ENCODE measurements around the gene GALNS. TPM values are rescaled to one million over a fixed set of nuclear protein-coding genes. Genes with fewer than 3 reads are reported as not detected.

The GALNS gene
- total and polyA plus RNA-seq, 4 donors, result 6.8 to 20.6 (median 10.8) TPM

GRCh38 chr16:88855176-88855575 is 1.6 kb downstream of the GALNS start (continued):
- TF ChIP-seq REST (IDR thresholded peaks at IDR 0.05) (no peak), EGR1 (IDR thresholded peaks at IDR 0.05; ENCODE audit: low read depth in 2 of 2) (no peak), MAX (IDR thresholded peaks at IDR 0.05) (no peak), TAF1 (conservative IDR thresholded peaks at IDR 0.05) (no peak)

GRCh38 chr16:88854306-88855111 is 2.2 kb downstream of the GALNS start:
- no peaks in the 10 kb centered on the region for H3K27me3 ChIP-seq (ENCODE audit: control insufficient read depth in 4 of 4, insufficient read depth in 4 of 4, low read length in 3 of 4)
- H3K4me3 ChIP-seq (ENCODE audit: low read depth in 1 of 3, low read length in 3 of 3), result no peak overlapping the region
- no peak overlapping the region for H3K9ac ChIP-seq (ENCODE audit: low read depth in 1 of 2, low read length in 2 of 2)
- DNase-seq (ENCODE audit: low spot score), result no peak
- H3K27ac ChIP-seq (ENCODE audit: low read depth in 1 of 2, low read length in 2 of 2), result no peak overlapping the region
- 79% methylated on average over 20 of the region's 20 CpGs for WGBS
- no peaks in the 10 kb centered on the region for H3K9me3 ChIP-seq (ENCODE audit: control insufficient read depth in 4 of 4, low read length in 3 of 4)
- H3K36me3 ChIP-seq (ENCODE audit: control insufficient read depth in 4 of 4, insufficient read depth in 3 of 4, low read depth in 1 of 4, low read length in 3 of 4), result peaks cover 3 to 7% (median 6%) of the 10 kb centered on the region in 4 donors
- H3K4me1 ChIP-seq (ENCODE audit: control insufficient read depth in 4 of 4, insufficient read depth in 4 of 4, low read length in 3 of 4), result peaks cover 12 to 39% (median 28%) of the 10 kb centered on the region in 4 donors
- TF ChIP-seq FOXA1 (IDR thresholded peaks at IDR 0.05), result no peak

GRCh38 chr16:88853325-88853941 is 3.3 kb downstream of the GALNS start:
- Histone ChIP-seq H3K27me3 (ENCODE audit: control insufficient read depth in 4 of 4, insufficient read depth in 4 of 4, low read length in 3 of 4) (no peaks in the 10 kb centered on the region), H3K9ac (ENCODE audit: low read depth in 1 of 2, low read length in 2 of 2) (no peak overlapping the region), H3K4me3 (ENCODE audit: low read depth in 1 of 3, low read length in 3 of 3) (no peak overlapping the region), H3K4me1 (ENCODE audit: control insufficient read depth in 4 of 4, insufficient read depth in 4 of 4, low read length in 3 of 4) (peaks cover 12 to 38% (median 28%) of the 10 kb centered on the region in 4 donors), H3K36me3 (ENCODE audit: control insufficient read depth in 4 of 4, insufficient read depth in 3 of 4, low read depth in 1 of 4, low read length in 3 of 4) (no peaks in the 10 kb centered on the region), H3K27ac (ENCODE audit: low read depth in 1 of 2, low read length in 2 of 2) (no peak overlapping the region), H3K9me3 (ENCODE audit: control insufficient read depth in 4 of 4, low read length in 3 of 4) (no peaks in the 10 kb centered on the region)
- DNase-seq (ENCODE audit: low spot score), result no peak
- 86% methylated on average over 17 of the region's 17 CpGs for WGBS
- no peak for TF ChIP-seq ZBTB33 (IDR thresholded peaks at IDR 0.05)
- TF ChIP-seq MAX (IDR thresholded peaks at IDR 0.05), result no peak
- TF ChIP-seq YY1 (IDR thresholded peaks at IDR 0.05), result no peak
- no peak for TF ChIP-seq JUND (IDR thresholded peaks at IDR 0.05)
- TF ChIP-seq HNF4G (IDR thresholded peaks at IDR 0.05), result no peak
- no peak for TF ChIP-seq CTCF (IDR thresholded peaks at IDR 0.05; ENCODE audit: low read depth, low read length, missing input control)
- no peak for TF ChIP-seq FOXA2 (IDR thresholded peaks at IDR 0.05)
- TF ChIP-seq NR2F2 (IDR thresholded peaks at IDR 0.05), result no peak
- TF ChIP-seq TAF1 (conservative IDR thresholded peaks at IDR 0.05), result no peak
- no peak for TF ChIP-seq ATF3 (IDR thresholded peaks at IDR 0.05)
- no peak for TF ChIP-seq RXRA (IDR thresholded peaks at IDR 0.05)
